Transverse colon (tissue), 4 donors: Measurements from ENCODE around the gene ENPP3.

Source experiments
- CTCF ChIP-seq, 5 experiments: fragments of 200-600 bp in 3 of 5; fragments of 450-650 bp in 2 of 5; sonication (generic) in 3 of 5; IDR thresholded peaks; 1 replicate in 2 of 5; 2 replicates in 3 of 5; pipeline ENCODE4 v1.5.1; 2016 to 2017; ENCODE audit warnings: antibody characterized with exemption in 5 of 5, inconsistent platforms in 3 of 5, mild to moderate bottlenecking in 2 of 5, moderate library complexity in 1 of 5
- POLR2A ChIP-seq: fragments of 450-650 bp; IDR thresholded peaks from one replicate; pipeline ENCODE4 v1.6.1; 2016; ENCODE audit warnings: antibody characterized with exemption, mild to moderate bottlenecking, moderate library complexity
- POLR2AphosphoS5 ChIP-seq, 3 donors: sonication (generic); formaldehyde crosslinking; IDR thresholded peaks; one replicate each; pipeline ENCODE4 v1.6.1; 2016; ENCODE audit warnings: antibody characterized with exemption in 3 of 3

DNA sequence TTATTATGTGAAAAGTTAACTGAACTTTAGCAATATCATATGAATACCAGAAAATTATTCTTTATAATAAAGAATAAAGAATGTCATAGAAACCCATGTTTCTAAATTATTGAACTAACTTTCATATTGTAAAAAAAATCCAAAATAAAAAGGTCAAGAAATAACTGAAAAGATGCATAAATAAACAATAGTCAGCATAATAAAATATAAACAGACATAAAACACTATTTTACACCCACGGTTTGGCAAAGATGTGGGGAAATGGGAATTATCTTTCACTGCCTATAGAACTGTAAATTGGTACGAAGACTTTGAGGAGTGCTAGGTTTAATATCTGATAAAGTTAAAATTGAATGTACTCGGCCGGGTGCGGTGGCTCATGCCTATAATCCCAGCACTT is 108.4 kb downstream of the ENPP3 start:
- TF ChIP-seq CTCF (IDR thresholded peaks at IDR 0.05) (no peak), POLR2A (no peak), POLR2AphosphoS5 (IDR thresholded peaks at IDR 0.05) (no peak)
